ENCODE data around the gene SERPINB7. TPM values are rescaled to one million over a fixed set of nuclear protein-coding genes. Genes with fewer than 3 reads are reported as not detected.

SERPINB7 gene
- total RNA-seq, 6 donors from 2014 or later: 1.3 TPM; not detected in 5

- no peaks in the 10 kb centered on the region for H3K4me1 ChIP-seq
- H3K27ac ChIP-seq: no peak overlapping the region
- H3K27me3 ChIP-seq: no peaks in the 10 kb centered on the region
- no peaks in the 10 kb centered on the region for H3K9me3 ChIP-seq
- no peak for ATAC-seq (ENCODE audit: low FRiP score in 2 of 2)
- TF ChIP-seq CTCF (IDR thresholded peaks at IDR 0.05) (no peak), POLR2AphosphoS5 (IDR thresholded peaks at IDR 0.05) (no peak), EP300 (IDR thresholded peaks at IDR 0.05) (no peak), POLR2A (IDR thresholded peaks at IDR 0.05) (no peak)
- no peaks in the 10 kb centered on the region for H3K36me3 ChIP-seq
- DNase-seq: no peak
- WGBS, 2 donors: 62 to 70% methylated on average over 2 of the region's 2 CpGs
- H3K4me3 ChIP-seq: no peak overlapping the region
Observed at GRCh38 chr18:63850636-63851035, 75.4 kb downstream of the SERPINB7 start.

Other genes starting within 250 kb of the SERPINB7 start
- gene SERPINB12, start 233.0 kb upstream of the SERPINB7 start, total RNA-seq: not detected
- gene SERPINB13, start 188.1 kb upstream of the SERPINB7 start, total RNA-seq: 1 to 10 TPM in 1 of 6 donors, not detected in 5; 3.9 TPM
- 1 to 10 TPM in 1 of 6 donors, not detected in 5; 2.6 TPM for gene SERPINB4, start 131.2 kb upstream of the SERPINB7 start, total RNA-seq
- 10 to 100 TPM in 1 of 6 donors, under 1 TPM in 1, not detected in 4; 0.30 to 63.6 TPM for gene SERPINB3, start 113.5 kb upstream of the SERPINB7 start, total RNA-seq
- gene SERPINB11, start 72.5 kb upstream of the SERPINB7 start, total RNA-seq: 10 to 100 TPM in 1 of 6 donors, under 1 TPM in 1, not detected in 4; 0.46 to 12.8 TPM
- under 1 TPM in 2 of 6 donors, not detected in 4; 0.49 to 0.61 TPM for gene SERPINB2, start 112.3 kb downstream of the SERPINB7 start, total RNA-seq
- under 1 TPM in 2 of 6 donors, not detected in 4; 0.11 to 0.30 TPM for gene SERPINB10, start 132.5 kb downstream of the SERPINB7 start, total RNA-seq
- 1 to 10 TPM in 2 of 6 donors, under 1 TPM in 2, not detected in 2; 0.30 to 2.9 (median 1.0) TPM for gene HMSD, start 173.9 kb downstream of the SERPINB7 start, total RNA-seq
- 10 to 100 TPM in 5 of 6 donors, 1 to 10 TPM in 1; 8.4 to 33.7 (median 22.4) TPM for gene SERPINB8, start 194.7 kb downstream of the SERPINB7 start, total RNA-seq

Data from upper lobe of left lung (tissue), 6 donors.